ENCODE results near the gene ANKRD63.

Gene ANKRD63

DNA sequence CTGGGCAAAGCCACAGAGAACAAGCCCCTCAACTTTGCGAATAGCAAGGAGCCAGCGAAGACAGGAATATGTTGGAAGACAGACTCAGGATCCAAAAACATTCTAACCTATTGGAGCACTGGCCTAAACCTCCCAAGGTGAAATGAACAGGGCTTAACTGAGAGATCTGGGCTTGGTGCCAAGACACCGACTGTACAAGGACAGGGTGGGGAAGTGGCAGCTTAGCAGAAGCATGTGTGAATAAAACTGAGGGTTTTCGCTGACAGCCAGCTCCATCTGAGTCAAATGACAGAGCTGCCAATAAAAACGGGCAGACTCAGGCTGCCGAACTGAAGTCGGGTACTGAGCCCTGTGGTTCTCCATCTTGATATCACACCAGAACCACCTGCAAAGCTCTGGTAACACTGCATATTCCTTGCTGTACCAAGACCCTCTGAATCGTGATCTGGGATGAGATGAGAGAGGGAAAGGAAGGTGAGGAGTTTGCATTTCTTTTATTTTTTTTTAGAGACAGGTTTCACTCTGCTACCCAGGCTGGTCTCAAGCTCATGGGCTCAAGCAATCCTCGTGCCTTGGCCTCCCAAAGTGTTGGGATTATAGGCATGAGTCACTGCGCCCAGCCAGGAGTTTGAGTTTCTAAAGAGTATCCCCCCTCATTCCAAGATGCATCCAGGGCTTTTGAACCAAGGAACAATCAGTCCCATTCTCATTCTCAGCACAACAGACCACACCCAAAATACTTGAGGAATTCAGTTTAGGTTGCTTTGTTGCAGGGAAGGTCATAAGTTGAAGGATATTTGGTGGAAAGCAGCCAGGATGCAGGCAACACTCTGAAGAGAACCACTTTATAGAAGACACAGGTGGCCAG is 30.9 kb upstream of the ANKRD63 start:
- no peak for DNase-seq (ENCODE audit: low read depth in 3 of 3)

GRCh38 chr15:40312370-40313158 is 29.7 kb upstream of the ANKRD63 start:
- DNase-seq (ENCODE audit: low read depth in 3 of 3): no peak

DNA sequence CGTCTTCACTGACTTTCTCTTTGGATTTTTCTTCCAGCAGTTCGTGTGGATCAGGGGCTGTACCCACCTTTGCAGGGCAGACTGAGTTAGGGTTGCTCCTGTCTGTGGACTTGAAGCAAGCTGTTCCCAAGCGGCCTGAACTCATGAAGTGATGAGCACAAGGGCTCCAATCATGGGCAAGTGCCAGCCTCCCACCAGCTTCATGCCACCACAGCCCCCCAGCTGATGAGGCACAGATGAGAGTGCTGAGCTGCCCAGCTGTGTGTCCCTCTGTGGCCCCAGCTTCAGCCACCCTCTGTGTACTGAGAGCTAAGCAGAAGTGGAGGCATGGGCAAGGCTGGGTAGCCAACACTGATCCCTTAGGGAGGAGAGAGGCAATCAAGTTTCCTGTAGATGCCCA is 28.1 kb upstream of the ANKRD63 start:
- DNase-seq (ENCODE audit: low read depth in 3 of 3): no peak

DNA sequence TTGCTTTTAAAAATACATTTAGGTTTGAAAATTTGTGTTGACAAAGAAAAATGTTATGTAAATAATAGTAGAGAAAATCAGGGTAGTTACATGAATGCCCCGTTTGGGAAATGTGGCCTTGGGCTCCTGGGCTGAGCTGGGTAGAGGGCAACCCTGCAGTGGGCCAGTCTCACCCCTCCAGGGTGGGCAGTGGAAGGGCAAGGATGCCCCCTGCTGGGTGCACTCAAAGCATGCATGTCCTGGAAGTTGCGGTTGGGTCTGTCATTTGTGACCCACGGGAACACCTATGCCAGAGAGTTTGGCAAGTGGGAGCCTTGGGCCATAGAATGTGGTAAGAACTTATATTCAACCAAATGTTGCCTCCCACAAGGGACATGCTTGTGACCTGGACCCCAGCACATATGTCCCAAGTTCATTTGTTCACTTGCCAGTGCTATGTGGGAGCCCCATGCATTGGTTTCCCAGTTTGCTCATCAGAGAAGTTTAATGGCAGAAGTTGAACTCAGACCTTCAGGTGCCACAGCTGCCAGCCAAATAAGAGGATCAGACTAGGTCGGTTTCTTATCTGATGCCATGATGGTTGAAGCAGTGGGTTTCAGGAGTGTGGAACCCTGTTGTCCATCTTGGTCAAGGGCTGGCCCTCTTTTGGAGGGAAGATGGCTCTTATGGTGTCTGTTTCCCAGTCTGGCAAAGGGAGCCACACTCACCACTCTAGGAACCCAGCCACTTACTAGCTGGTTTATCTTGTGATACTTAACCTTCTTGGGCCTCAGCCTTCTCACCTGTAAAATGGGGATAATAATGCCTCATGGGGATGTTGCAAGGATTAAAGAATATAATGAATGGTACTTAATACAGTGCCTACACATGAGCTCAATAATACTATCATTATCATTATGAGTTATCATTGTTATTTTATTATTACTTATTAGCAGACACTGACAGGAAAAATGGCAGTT is 27.4 kb upstream of the ANKRD63 start:
- peak in 1 of 3 experiments; percentile 32 for DNase-seq (ENCODE audit: low read depth in 3 of 3)

DNA sequence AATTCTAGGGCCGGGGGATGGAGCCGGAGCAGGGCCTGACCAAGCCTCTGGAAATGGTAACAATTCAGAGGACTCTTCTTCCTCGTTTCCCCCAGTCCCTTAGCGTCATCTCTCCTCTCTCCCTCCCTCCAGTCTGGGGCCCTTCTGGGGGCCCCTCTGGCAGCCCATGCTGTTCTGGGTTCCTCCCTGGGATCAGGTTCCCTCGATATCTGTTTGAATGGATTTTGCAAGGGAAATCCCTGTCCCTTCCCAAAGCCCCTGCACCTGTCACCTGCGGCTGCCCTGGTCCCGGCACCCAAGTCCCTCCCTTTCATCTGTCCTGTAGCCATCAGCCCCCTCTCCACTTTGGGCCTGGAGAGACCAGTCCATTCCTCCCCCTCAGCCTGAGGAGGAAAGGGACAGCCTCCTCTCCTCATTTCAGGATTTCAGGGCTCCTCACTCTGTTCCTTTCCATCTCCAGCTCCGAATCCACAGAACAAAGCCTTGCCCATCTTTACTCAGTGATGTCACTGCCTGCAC is 26.5 kb upstream of the ANKRD63 start:
- DNase-seq (ENCODE audit: low read depth in 3 of 3): no peak

DNA sequence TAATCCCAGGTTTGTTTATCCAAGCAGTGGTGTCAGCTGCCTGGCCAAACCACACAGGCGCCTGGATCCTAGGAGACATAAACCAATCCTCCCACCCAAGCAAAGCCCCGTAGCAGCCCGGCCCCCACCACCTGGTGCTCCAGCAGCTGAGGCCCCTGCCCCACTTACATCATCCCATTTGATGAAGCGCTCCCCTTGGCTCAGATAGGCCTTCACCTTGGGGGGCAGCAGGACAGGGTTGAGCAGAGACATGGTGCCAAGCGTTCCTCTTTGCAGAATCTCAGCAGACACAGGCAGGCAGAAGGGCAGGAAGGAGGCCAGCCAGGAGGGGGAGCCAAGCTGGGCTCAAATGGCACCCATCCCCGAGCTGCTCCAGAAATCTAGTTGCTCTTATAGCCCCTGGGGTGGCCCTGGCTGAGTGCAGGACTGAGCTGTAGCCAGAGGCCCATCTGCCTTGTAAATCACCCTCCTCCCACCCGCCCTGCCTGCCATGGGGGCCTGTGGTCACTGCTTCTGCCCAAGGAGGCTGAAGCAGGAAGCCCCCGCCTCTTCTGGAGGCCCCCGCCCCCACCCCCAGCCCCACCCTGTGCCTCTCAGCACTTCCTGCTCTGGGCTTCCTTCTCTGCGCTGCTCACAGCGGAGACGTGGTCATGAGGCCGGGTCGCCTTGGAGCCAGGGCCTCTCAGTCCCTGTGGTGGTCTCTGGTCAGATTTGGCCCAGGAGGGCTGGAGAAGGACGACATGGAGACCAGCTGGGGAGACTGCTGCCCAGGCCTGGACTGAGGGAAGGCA is 24.8 kb upstream of the ANKRD63 start, which contains the start of gene PLCB2:
Gene PLCB2, minus strand, starts transcription at position 515 of the 791 bp plus-strand sequence. Its CDS starts 263 bp downstream, at position 252.
- DNase-seq (ENCODE audit: low read depth in 3 of 3): peak; percentile 41 to 51 (median 42)

- no peak for DNase-seq (ENCODE audit: low read depth in 3 of 3)
Measured at GRCh38 chr15:40306908-40307307, 24.0 kb upstream of the ANKRD63 start.

DNA sequence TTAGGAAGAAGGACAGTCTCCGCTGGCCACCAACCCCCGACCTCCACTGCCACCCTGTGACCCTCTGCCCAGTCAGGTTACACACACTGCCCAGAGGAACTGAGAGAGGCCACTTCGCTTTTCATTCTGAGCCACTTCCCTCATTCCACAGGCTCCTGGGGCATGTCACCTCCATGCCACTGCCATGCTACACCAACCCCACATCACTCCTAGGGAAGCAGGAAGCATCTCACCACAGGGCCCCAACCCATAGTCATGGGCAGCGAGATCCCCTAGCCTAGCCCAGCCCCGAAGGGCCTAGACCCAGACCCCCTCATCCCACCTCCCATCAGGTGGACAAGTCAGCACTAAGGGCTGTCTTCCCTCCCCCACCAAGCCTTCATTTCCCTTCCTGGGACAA is 23.5 kb upstream of the ANKRD63 start:
- no peak for DNase-seq (ENCODE audit: low read depth in 3 of 3)

GRCh38 chr15:40305281-40305680 is 22.4 kb upstream of the ANKRD63 start:
- no peak for DNase-seq (ENCODE audit: low read depth in 3 of 3)

DNA sequence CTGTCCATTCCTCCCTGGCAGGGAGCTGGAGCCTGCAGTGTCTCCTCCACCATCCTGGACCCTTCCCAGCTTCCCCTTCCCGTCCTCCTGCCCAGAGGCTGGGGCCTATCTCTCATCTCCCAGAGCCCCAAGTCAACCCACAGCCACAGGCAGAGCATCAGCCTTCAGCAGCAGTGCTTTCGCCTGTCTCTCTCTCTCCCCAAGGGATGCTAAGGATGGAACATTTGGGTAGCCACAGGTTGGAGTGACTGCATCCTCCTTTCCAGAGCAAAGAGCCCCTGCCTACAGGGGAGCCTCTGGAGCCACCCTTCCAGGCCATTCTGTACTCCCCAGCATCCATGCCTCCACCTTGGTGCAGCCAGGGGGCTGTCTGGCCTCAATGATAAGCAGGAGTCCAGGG is 20.7 kb upstream of the ANKRD63 start:
- no peak for DNase-seq (ENCODE audit: low read depth in 3 of 3)

DNA sequence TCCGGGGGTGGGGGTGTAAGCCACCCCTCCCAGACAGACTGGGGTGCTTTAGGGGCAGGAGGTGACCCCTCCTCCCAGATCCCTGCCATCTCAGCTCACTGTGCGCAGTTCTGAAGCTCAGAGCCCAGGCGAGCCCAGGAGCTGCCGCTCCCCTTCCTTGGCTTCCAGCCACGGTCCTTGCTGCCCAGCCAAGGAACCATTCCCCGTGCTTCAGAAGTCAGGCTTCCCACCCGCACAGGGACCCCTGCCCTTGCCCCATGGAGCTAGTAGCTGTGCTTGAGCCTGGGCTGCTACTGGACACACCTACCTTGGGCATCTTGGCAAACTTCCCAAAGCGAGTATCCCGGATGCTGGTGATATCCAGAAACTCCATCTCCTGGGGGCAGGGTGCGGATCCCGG is 20.1 kb upstream of the ANKRD63 start:
- no peak for DNase-seq (ENCODE audit: low read depth in 3 of 3)

DNA sequence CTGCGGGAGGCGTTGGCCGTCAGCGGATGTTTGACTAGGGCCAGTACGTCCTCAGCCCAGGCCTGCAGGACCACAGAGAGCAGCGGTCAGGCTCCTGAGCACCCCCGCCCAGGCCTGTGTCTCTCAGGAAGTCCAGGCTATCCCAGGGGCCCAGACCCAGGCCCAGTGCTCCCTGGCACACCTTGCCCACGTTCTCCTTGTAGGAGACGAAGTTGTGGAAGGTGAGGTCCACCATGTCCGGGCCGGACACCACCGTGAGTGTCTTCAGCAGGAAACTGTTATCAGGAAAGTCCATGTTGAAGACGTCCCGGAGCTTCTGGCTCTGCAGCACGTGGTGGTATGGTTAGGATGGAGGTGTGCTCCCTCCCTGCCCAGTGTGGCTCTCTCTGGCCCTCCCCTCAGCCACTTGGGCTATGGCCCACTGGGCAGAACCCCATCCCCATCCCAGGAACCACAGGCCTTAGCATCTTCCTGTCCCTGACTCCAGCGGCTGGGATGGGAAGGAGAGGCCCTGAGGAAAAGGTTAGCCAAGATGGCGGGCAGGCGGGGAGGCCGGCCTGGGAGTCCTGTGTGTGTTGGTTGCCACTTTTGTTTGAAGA is 19.5 kb upstream of the ANKRD63 start:
- DNase-seq (ENCODE audit: low read depth in 3 of 3): no peak

GRCh38 chr15:40301467-40302179 is 18.8 kb upstream of the ANKRD63 start:
- DNase-seq (ENCODE audit: low read depth in 3 of 3): no peak

- no peak for DNase-seq (ENCODE audit: low read depth in 3 of 3)
Measured at GRCh38 chr15:40300771-40301170, 17.9 kb upstream of the ANKRD63 start.

- no peak for DNase-seq (ENCODE audit: low read depth in 3 of 3)
Measured at GRCh38 chr15:40300367-40300766, 17.5 kb upstream of the ANKRD63 start.

- no peak for DNase-seq (ENCODE audit: low read depth in 3 of 3)
Measured at GRCh38 chr15:40298216-40298935, 15.5 kb upstream of the ANKRD63 start.

GRCh38 chr15:40297356-40297755 is 14.5 kb upstream of the ANKRD63 start:
- no peak for DNase-seq (ENCODE audit: low read depth in 3 of 3)

- DNase-seq (ENCODE audit: low read depth in 3 of 3): no peak
Measured at GRCh38 chr15:40296561-40297230, 13.8 kb upstream of the ANKRD63 start.
